ENCODE measurements around the gene PNMA8C.

PNMA8C gene

GRCh38 chr19:46428239-46429135 is at the start of gene PNMA8C:
PNMA8C (minus strand) TSS chr19:46428936; CDS start chr19:46428359, 577 bp downstream.
- peak; percentile 50 for DNase-seq (ENCODE audit: low read depth)

DNA sequence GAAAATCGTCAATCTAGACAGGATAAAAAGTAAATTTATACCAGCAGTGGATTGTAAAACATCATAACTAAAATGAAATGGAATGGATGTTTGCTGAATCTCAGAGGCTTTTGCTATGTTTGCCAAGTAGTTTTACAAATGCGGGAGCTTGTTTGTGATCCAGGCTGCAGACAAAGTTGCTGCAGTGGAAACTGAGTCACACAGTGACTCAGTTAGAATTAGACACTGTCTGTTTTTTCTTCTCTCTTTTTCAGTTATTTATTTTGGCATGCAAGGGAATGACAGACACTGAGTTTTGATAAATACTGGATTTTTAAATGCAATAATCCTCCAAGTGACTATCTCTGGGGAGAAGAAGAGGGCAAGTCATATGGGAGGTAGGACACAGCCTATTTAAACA is 47.2 kb upstream of the PNMA8C start:
- DNase-seq (ENCODE audit: low read depth): no peak

GRCh38 chr19:46474211-46474610 is 45.5 kb upstream of the PNMA8C start:
- no peak for DNase-seq (ENCODE audit: low read depth)

DNA sequence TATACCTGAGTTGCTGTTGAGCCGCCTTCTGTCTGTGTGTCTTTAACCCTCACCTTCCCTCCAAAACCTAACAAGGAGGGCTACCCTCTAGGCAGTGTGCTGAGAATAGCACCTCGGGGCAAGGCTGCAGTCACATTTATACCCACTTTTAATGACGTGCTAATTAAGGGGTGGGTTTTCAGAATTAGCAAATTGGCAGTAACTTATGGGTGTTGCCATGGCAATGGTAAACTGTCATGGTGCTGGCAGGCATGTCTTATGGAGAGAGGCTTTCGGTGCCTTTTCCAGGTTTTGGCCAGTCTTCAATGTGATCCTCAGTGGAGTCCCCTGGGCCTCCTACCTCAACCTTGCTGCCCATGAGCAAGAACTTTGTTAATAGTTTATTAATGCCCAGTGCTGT is 43.9 kb upstream of the PNMA8C start:
- no peak for DNase-seq (ENCODE audit: low read depth)

- no peak for DNase-seq (ENCODE audit: low read depth)
Measured at GRCh38 chr19:46471811-46472543, 43.2 kb upstream of the PNMA8C start.

DNA sequence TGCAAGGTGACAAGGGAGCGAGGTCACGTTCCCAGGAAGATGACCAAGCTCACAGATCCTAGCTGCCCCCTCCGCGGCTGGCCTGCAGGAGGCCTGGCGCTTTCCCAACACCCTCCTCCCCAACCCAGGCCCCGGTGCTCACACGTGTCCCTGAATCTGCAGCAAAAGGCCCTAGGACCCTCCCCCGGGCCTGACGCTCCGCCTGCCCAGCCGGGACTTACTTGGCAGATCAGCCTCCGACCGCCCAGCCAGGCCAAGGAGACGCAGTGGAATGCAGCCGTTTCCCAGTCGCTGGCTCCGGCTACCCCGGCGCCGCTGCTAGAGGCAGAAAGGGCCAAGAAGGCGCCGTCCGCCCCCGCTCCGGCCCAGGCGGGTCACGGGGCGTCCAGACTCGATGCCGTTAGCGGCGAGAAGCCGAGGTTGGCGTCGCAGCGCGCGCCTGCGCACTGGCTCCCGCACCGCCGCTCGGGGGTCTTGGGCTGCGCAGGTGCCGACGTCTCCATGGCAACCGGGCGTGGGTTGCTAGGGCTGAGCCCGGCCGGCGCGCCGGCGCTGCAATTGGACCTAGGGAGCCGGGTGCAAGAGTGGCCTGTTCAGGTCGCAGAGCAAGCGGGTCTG is 42.5 kb upstream of the PNMA8C start, which contains the start of gene PNMA8A:
Gene PNMA8A (minus strand): TSS at position 448 of the 618 bp plus-strand sequence. CDS start 528 bp downstream, outside the sequence.
- no peak for DNase-seq (ENCODE audit: low read depth)

- no peak for DNase-seq (ENCODE audit: low read depth)
Measured at GRCh38 chr19:46470376-46470775, 41.6 kb upstream of the PNMA8C start.

DNA sequence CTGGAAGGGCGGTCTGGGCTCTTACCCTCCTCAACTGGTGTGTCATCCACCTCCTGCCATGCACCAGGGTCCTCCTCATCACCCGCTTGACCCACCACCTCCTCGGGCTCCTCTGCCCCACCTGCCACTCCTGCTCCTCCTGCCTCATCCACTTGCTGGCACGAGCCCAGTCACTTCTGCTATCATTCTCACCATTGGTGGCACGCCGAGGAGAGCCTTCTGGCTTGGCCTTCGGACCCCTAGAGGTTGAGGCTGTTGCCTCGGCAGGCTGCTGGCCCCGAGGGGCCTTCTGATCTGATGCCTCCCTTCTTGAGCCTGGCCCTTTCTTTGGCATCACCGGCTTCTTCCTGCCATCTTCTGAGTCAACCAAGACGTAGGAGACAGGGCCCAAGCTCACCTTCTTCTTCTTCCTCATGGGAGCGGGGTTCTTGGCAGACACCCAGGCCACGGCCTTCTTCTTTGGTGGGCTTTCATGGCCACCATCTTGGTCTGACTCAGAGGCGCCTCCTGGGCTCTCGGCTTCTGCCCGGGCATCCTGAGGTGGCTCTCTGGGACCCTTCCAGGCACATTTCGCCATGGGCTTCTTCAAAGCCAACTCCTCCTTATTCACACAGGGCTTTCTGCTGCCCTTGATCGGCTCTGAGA is 40.9 kb upstream of the PNMA8C start:
- no peak for DNase-seq (ENCODE audit: low read depth)

GRCh38 chr19:46466536-46467196 is 37.9 kb upstream of the PNMA8C start:
- no peak for DNase-seq (ENCODE audit: low read depth)

- no peak for DNase-seq (ENCODE audit: low read depth)
Measured at GRCh38 chr19:46463516-46463915, 34.8 kb upstream of the PNMA8C start.

- no peak for DNase-seq (ENCODE audit: low read depth)
Measured at GRCh38 chr19:46461537-46461936, 32.8 kb upstream of the PNMA8C start.

GRCh38 chr19:46460981-46461380 is 32.2 kb upstream of the PNMA8C start:
- no peak for DNase-seq (ENCODE audit: low read depth)

- no peak for DNase-seq (ENCODE audit: low read depth)
Measured at GRCh38 chr19:46460055-46460454, 31.3 kb upstream of the PNMA8C start.

DNA sequence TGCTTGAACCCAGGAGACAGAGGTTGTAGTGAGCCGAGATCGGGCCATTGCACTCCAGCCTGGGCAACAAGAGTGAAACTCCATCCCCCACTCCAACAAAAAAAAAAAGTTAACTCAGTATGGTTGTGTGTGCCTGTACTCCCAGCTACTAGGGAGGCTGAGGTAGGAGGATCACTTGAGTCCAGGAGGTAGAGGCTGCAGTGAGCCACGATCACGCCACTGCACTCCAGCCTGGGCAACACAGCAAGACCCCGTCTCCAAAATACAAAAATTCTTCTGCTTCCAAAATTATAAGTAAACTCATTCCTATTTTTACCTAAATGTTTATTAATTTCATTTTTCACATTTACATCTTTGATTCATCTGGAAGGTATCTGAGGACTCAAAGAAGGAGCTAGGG is 28.2 kb upstream of the PNMA8C start:
- DNase-seq (ENCODE audit: low read depth): no peak

DNA sequence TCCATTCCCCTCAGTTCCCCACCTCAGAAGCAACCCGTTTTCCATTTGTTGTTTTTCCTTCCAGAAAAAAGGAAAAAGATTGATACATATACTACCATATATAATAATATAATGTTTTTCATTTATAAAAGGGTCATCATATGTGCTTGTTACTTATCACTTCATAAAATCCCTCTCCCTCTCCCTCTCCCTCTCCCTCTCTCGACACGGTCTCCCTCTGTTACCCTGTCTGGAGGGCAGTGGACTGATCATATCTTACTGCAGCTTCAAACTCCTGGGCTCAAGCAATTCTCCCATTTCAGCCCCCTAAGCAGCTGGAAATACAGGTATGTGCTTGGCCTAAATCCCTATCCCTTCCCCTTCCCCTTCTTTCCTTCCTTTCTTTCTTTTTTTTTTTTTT is 25.5 kb upstream of the PNMA8C start:
- no peak for DNase-seq (ENCODE audit: low read depth)

DNA sequence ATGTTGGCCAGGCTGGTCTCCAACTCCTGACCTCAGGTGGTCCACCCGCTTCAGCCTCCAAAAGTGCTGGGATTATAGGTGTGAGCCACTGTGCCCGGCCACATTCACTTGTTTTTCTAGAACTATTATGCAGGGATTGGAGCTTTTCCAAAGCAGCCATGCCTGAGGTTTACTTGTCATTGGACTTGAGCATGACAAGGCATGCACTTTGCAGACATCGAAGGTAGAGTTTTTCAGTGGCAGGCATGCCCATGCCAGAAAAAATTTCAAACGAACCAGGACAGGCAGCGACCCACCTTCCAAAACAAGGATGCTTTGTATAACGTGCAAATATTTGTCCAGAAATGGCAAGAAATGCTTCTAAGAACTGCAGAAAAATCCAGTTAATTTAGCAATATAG is 24.9 kb upstream of the PNMA8C start:
- no peak for DNase-seq (ENCODE audit: low read depth)

DNA sequence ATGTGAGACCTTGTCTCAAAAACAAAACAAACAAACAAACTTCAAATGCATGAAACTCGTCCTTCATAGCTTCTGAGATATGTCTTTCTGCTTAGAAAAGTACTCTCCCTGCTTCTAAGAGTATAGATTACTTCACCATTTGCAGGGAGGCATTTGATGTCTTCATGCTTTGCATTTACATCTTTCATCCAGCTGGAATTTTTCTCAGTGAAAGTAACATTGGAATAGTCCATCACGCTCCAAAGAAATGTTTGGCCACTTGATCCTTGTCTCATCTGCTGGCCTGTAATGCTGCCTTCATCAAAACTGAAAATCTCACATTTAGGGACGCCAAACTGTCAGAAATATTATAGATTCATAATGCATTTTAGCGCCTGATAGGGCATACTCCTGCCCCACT is 23.4 kb upstream of the PNMA8C start:
- DNase-seq (ENCODE audit: low read depth): no peak

DNA sequence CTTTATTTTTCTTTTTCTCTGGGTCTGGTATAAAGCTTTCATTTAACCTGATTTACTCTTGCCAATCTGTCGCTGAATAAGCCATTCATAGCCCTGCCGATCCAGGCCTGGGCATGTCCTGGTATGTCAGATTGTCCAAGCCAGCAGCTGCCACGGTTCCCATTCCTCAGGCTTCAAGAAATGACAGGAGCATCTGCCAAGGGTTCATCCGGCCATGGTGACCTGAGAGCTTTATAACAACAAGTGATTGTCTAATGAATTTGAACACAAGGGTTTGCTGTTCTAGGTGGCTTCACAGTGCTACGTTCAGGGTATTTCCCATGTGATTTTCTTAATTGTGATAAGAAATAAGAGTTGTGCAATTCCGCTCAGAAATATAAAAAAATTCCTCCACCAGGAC is 22.6 kb upstream of the PNMA8C start:
- DNase-seq (ENCODE audit: low read depth): no peak

DNA sequence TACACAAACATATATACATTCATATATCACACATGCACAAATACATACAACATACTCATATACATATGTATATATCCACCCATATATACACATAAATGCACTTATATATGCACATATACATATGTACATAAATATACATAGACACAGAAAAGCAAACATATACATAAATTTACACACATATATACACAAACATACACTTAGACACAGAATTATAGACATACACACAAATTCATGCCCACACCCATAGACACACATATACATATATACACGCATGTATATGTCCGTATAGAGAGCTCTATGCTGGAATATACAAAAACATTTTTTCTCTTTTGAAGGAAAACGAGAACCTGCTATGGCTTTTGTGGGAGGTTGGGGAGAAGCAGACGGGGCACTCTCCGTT is 22.0 kb upstream of the PNMA8C start:
- no peak for DNase-seq (ENCODE audit: low read depth)

- DNase-seq (ENCODE audit: low read depth): no peak
Measured at GRCh38 chr19:46449228-46449627, 20.5 kb upstream of the PNMA8C start.

- no peak for DNase-seq (ENCODE audit: low read depth)
Measured at GRCh38 chr19:46448601-46449000, 19.9 kb upstream of the PNMA8C start.

GRCh38 chr19:46447824-46448223 is 19.1 kb upstream of the PNMA8C start:
- no peak for DNase-seq (ENCODE audit: low read depth)
